PC-3 (cell line): ENCODE measurements around the gene SUPT6H. TPM values are rescaled to one million over a fixed set of nuclear protein-coding genes. Genes with fewer than 3 reads are reported as not detected.

Source experiments
- ATAC-seq: fragments of 200-7000 bp; cut with Tn5 transposase; 2 replicates; pipeline ENCODE4 v1.9.1; 2020; ENCODE audit warnings: mild to moderate bottlenecking, moderate library complexity
- BruUV-seq: library from RNA; stranded (reverse); fragments of 400-500 nt; replicated peaks from 2 replicates; lab custom pipeline; 2021; lab: Mats Ljungman, UMichigan
- CTCF ChIA-PET: fragments of 300-600 bp; sonication (Branson Sonifier 250); formaldehyde crosslinking; loops from one replicate; lab custom pipeline; 2022; ENCODE audit warnings: antibody characterized with exemption; lab: Charles Lee
- POLR2A ChIA-PET: fragments of 300-600 bp; sonication (Branson Sonifier 250); formaldehyde crosslinking; loops from one replicate; lab custom pipeline; 2022; ENCODE audit warnings: antibody characterized with exemption; ENCODE audit not compliant: unreplicated experiment; lab: Charles Lee
- DNase-seq: peaks from one replicate; pipeline ENCODE4 v3.0.0-alpha.2; 2015
- H2AFZ ChIP-seq: fragments of 300-600 bp; sonication (generic); 2 replicates; pipeline ENCODE4 v1.6.0; 2016; ENCODE audit warnings: antibody characterized with exemption, low read length
- H3F3A ChIP-seq: fragments of 300-600 bp; sonication (generic); one replicate; pipeline ENCODE4 v1.6.0; 2017; ENCODE audit warnings: antibody characterized with exemption, low read length, control low read depth, mild to moderate bottlenecking; ENCODE audit not compliant: unreplicated experiment
- H3K27ac ChIP-seq: fragments of 300-600 bp; sonication (generic); 2 replicates; pipeline ENCODE4 v1.5.1; 2016; ENCODE audit warnings: mild to moderate bottlenecking, low read length
- H3K27me3 ChIP-seq: fragments of 300-600 bp; sonication (generic); 2 replicates; pipeline ENCODE4 v1.6.1; 2016; ENCODE audit warnings: low read length, mixed read lengths
- H3K36me3 ChIP-seq: fragments of 300-600 bp; sonication (generic); 2 replicates; pipeline ENCODE4 v1.6.1; 2016; ENCODE audit warnings: low read depth, mixed run types, low read length, mixed read lengths
- H3K4me1 ChIP-seq: fragments of 300-600 bp; sonication (generic); 2 replicates; pipeline ENCODE4 v1.5.1; 2016; ENCODE audit warnings: low read length; ENCODE audit not compliant: insufficient read depth
- H3K4me2 ChIP-seq: fragments of 300-600 bp; sonication (generic); 2 replicates; pipeline ENCODE4 v1.6.0; 2016; ENCODE audit warnings: low read length
- H3K4me3 ChIP-seq: fragments of 300-600 bp; sonication (generic); 2 replicates; pipeline ENCODE4 v1.5.1; 2016; ENCODE audit warnings: mild to moderate bottlenecking, low read length, mixed read lengths
- H3K79me2 ChIP-seq: fragments of 300-600 bp; sonication (generic); 2 replicates; pipeline ENCODE4 v1.6.1; 2017; ENCODE audit warnings: low read length, mixed read lengths
- H3K9ac ChIP-seq: fragments of 300-600 bp; sonication (generic); 2 replicates; pipeline ENCODE4 v1.6.0; 2016; ENCODE audit warnings: mild to moderate bottlenecking, low read length
- H3K9me2 ChIP-seq: fragments of 300-600 bp; sonication (generic); replicated peaks from 2 replicates; pipeline ENCODE4 v1.6.1; 2016; ENCODE audit warnings: mixed run types, low read length, mixed read lengths
- H3K9me3 ChIP-seq: fragments of 300-600 bp; sonication (generic); 2 replicates; pipeline ENCODE4 v1.6.1; 2016; ENCODE audit warnings: low read length, mixed read lengths
- H4K20me1 ChIP-seq: fragments of 300-600 bp; sonication (generic); 2 replicates; pipeline ENCODE4 v1.6.1; 2016; ENCODE audit warnings: low read length, mixed read lengths
- EZH2 ChIP-seq: fragments of 300-600 bp; sonication (generic); IDR thresholded peaks from one replicate; pipeline ENCODE4 v1.6.1; 2017; ENCODE audit warnings: antibody characterized with exemption, mild to moderate bottlenecking, low read length; ENCODE audit not compliant: unreplicated experiment
- EZH2phosphoT487 ChIP-seq: fragments of 300-600 bp; sonication (generic); IDR thresholded peaks from 2 replicates; pipeline ENCODE4 v1.6.1; 2018; ENCODE audit warnings: mild to moderate bottlenecking, antibody characterized with exemption, low read length, borderline replicate concordance
- intact Hi-C: fragments of 100-400 bp; cut with micrococcal nuclease; formaldehyde crosslinking; loops from 2 replicates; pipeline ENCODE4 v1.9.0; 2023
- total RNA-seq: library from RNA; depleted of rRNA; stranded (reverse); fragments of >200 nt; gene quantifications from 2 replicates; pipeline ENCODE4 v1.2.3, GENCODE V29; 2014
- TF ChIP-seq, protein P1 (sequence below): fragments of 300-600 bp; sonication (generic); conservative IDR thresholded peaks from 2 replicates; pipeline ENCODE4 v1.5.1; 2017; ENCODE audit warnings: antibody characterized with exemption, low read depth, mild to moderate bottlenecking, low read length

Gene SUPT6H
- total RNA-seq, 1 experiment from 2014 or later = 32.2 TPM

- no peaks in the 10 kb centered on the region for H3F3A ChIP-seq
- H3K4me3 ChIP-seq = no peak overlapping the region
- ATAC-seq (no peak), DNase-seq (no peak)
- H3K27me3 ChIP-seq = no peaks in the 10 kb centered on the region
- no peaks in the 10 kb centered on the region for H3K4me1 ChIP-seq
- no peak overlapping the region for H3K4me2 ChIP-seq
- peaks cover 26% of the 10 kb centered on the region for H3K36me3 ChIP-seq
- no peaks in the 10 kb centered on the region for H3K79me2 ChIP-seq
- H3K9ac ChIP-seq = no peak overlapping the region
- CTCF ChIA-PET = no interaction called here
- H3K9me2 ChIP-seq = no peaks in the 10 kb centered on the region
- no peaks in the 10 kb centered on the region for H3K9me3 ChIP-seq
- POLR2A ChIA-PET = no interaction called here
- intact Hi-C loops = no loop called here
- BruUV-seq = no TSS peak
- TF ChIP-seq EZH2phosphoT487 (no peak), EZH2 (no peak)
- TF ChIP-seq, protein P1, sequence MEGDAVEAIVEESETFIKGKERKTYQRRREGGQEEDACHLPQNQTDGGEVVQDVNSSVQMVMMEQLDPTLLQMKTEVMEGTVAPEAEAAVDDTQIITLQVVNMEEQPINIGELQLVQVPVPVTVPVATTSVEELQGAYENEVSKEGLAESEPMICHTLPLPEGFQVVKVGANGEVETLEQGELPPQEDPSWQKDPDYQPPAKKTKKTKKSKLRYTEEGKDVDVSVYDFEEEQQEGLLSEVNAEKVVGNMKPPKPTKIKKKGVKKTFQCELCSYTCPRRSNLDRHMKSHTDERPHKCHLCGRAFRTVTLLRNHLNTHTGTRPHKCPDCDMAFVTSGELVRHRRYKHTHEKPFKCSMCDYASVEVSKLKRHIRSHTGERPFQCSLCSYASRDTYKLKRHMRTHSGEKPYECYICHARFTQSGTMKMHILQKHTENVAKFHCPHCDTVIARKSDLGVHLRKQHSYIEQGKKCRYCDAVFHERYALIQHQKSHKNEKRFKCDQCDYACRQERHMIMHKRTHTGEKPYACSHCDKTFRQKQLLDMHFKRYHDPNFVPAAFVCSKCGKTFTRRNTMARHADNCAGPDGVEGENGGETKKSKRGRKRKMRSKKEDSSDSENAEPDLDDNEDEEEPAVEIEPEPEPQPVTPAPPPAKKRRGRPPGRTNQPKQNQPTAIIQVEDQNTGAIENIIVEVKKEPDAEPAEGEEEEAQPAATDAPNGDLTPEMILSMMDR = no peak
- no peak overlapping the region for H3K27ac ChIP-seq
- H2AFZ ChIP-seq = no peak overlapping the region
- H4K20me1 ChIP-seq = no peaks in the 10 kb centered on the region
These were observed 46.6 kb upstream of the SUPT6H start for GRCh38 chr17:28615260-28615940.

DNA sequence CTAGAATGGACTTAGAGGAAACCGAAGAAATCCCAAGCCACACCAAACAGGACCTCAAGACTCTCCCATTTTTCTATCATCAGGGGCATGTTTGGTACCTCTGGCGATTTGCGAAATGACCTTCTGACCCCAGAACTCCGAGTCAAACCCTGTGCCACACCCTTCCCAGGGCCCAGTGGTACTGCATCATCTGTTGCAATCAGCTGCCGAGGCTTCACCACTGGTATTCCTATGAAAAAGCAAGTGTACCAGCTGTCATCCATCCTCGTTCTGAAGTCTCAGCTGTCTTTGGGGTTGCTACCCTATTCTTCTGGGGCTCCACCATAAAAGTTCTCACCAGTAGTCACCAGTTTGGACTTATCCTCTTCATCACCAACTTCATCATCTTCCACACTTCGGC lies 45.7 kb upstream of the SUPT6H start:
- H3K9ac ChIP-seq = no peak overlapping the region
- no peak overlapping the region for H2AFZ ChIP-seq
- no peaks in the 10 kb centered on the region for H4K20me1 ChIP-seq
- ATAC-seq = no peak
- H3K27ac ChIP-seq = no peak overlapping the region
- H3K36me3 ChIP-seq = peaks cover 33% of the 10 kb centered on the region
- no peaks in the 10 kb centered on the region for H3K9me2 ChIP-seq
- H3K27me3 ChIP-seq = no peaks in the 10 kb centered on the region
- intact Hi-C loops = no loop called here
- POLR2A ChIA-PET = no interaction called here
- CTCF ChIA-PET = no interaction called here
- no peaks in the 10 kb centered on the region for H3K79me2 ChIP-seq
- no peak for DNase-seq
- H3K4me2 ChIP-seq = no peak overlapping the region
- no peaks in the 10 kb centered on the region for H3K4me1 ChIP-seq
- H3K9me3 ChIP-seq = no peaks in the 10 kb centered on the region
- TSS peak; percentile 21 for BruUV-seq
- no peak for TF ChIP-seq EZH2phosphoT487
- no peak for TF ChIP-seq EZH2
- TF ChIP-seq, protein P1 = no peak
- no peak overlapping the region for H3K4me3 ChIP-seq
- H3F3A ChIP-seq = no peaks in the 10 kb centered on the region

DNA sequence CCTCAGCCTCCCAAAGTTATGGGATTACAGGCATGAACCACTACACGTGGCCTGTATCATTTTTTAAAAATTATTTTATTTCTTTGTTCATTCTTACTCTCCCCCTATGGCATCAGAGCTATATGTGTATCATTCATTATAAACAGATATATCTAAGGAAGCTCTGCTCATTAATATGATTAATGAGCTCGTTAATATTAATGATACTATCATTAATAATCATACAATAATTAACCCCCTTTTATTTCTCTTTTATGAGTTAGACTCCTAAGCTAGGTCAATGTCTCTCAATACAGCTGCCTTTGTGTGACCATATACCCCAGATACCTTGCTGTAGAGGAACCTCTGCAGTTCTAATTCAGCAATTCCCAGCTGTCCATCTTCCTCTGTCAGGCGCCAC lies 43.5 kb upstream of the SUPT6H start:
- Histone ChIP-seq H3K4me1 (no peaks in the 10 kb centered on the region), H3K9me3 (no peaks in the 10 kb centered on the region), H2AFZ (no peak overlapping the region), H3K27me3 (no peaks in the 10 kb centered on the region), H3K9me2 (no peaks in the 10 kb centered on the region), H3F3A (no peaks in the 10 kb centered on the region), H3K4me2 (no peak overlapping the region), H3K4me3 (no peak overlapping the region), H4K20me1 (no peaks in the 10 kb centered on the region), H3K27ac (no peak overlapping the region), H3K79me2 (no peaks in the 10 kb centered on the region), H3K36me3 (peaks cover 43% of the 10 kb centered on the region), H3K9ac (no peak overlapping the region)
- TF ChIP-seq EZH2phosphoT487 = no peak
- TF ChIP-seq, protein P1 = no peak
- TF ChIP-seq EZH2 = no peak
- ATAC-seq (no peak), DNase-seq (no peak)
- POLR2A ChIA-PET = no interaction called here
- intact Hi-C loops = no loop called here
- BruUV-seq = no TSS peak
- CTCF ChIA-PET = no interaction called here
